Omental fat pad (tissue), 4 donors: Measurements from ENCODE around the gene CDH1. TPM values are rescaled to one million over a fixed set of nuclear protein-coding genes. Genes with fewer than 3 reads are reported as not detected.

Experiments used
- ATAC-seq: fragments of 150-250 bp; one replicate; pipeline ENCODE4 v1.9.1; 2016; ENCODE audit warnings: mild to moderate bottlenecking, moderate library complexity; ENCODE audit not compliant: low FRiP score
- DNase-seq: peaks from one replicate; pipeline ENCODE4 v3.0.0-alpha.2; 2019; ENCODE audit warnings: low spot score
- small RNA-seq: library from RNA; depleted of rRNA; stranded (forward); fragments of <200 nt; gene quantifications from one replicate; pipeline ENCODE3, GENCODE V24; 2016
- total RNA-seq, 4 donors: library from RNA; depleted of rRNA; stranded (reverse); fragments of >200 nt; gene quantifications; one replicate each; pipeline ENCODE4 v1.1.0, GENCODE V29; 2016
- TF ChIP-seq, protein P1 (sequence below), 3 donors: fragments of 450-650 bp; IDR thresholded peaks; one replicate each; pipeline ENCODE4 v1.5.1; 2016 to 2017; ENCODE audit warnings: antibody characterized with exemption in 3 of 3, mild to moderate bottlenecking in 3 of 3, moderate library complexity in 2 of 3

The CDH1 gene
- total RNA-seq, 4 donors from 2014 or later = 1.8 to 18.7 (median 3.4) TPM; not detected in 1

DNA sequence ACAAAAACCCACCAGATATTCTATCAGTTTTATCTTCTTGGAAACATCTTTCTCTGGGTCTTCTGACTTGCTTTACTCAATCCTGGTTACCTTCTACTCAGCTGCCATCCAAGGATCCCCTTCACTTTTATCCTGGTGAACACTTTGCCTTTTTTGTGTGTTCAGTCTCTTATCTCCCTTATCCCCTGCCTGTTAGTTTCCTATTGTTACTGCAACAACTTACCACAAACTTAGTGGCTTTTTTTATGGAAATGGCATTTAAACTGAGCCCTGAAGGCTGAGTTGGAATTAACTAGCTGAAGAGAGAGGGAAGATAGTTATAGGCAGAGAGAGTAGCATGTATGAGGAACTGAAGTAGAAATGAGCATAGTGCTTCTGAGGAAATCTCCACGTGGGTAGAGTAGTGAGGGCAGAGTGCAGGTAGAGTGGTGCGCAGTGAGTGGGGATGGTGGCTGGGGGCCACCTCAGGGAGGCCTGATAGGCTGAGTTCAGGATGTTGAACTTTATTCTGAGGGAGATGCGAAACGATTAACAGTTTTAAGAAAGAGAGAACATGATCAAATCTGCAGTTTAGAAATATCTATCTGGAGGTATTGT, 132.5 kb downstream of the CDH1 start:
- TF ChIP-seq, protein P1, sequence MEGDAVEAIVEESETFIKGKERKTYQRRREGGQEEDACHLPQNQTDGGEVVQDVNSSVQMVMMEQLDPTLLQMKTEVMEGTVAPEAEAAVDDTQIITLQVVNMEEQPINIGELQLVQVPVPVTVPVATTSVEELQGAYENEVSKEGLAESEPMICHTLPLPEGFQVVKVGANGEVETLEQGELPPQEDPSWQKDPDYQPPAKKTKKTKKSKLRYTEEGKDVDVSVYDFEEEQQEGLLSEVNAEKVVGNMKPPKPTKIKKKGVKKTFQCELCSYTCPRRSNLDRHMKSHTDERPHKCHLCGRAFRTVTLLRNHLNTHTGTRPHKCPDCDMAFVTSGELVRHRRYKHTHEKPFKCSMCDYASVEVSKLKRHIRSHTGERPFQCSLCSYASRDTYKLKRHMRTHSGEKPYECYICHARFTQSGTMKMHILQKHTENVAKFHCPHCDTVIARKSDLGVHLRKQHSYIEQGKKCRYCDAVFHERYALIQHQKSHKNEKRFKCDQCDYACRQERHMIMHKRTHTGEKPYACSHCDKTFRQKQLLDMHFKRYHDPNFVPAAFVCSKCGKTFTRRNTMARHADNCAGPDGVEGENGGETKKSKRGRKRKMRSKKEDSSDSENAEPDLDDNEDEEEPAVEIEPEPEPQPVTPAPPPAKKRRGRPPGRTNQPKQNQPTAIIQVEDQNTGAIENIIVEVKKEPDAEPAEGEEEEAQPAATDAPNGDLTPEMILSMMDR (IDR thresholded peaks at IDR 0.05) = no peak
- DNase-seq (no peak), ATAC-seq (no peak)

DNA sequence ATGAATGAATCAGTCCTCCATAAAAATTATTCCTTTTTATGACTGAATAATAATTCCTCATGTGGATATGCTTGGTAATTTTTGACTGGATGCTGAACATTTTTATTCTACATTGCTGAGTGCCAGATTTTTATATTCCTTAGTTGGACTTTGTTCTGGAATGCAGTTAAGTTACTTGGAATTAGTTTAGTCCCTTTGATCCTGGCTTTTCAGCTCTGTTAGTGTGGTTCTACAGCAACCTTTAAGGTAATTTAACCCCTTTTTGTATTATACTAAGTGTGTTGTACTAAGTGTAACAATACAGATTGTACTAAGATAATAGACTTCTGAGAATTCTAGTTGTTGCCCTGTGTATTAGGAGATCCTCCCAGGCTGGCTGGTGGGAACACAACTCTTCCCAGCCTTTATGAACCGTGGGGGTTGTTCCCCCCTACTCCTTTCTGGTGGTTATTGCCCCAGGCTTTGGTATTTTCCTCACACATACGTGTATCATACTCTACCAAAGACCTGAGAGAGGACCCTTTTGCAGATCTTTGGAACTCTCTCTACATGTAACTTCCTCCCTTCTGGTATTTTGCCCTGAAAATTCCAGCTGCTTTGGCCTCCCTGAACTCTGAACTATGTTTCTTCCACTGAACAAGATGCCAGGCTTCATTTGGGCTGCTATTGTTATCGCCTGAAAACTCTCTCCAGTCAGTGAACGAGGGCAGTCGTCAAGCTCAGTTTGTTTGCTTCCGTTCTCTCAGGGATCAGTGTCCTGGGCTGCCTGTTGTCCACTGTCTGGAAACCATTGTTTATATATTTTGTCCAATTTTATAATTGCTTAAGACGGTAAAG, 136.8 kb downstream of the CDH1 start:
- TF ChIP-seq, protein P1 (IDR thresholded peaks at IDR 0.05) = no peak
- ATAC-seq = no peak
- no peak for DNase-seq

DNA sequence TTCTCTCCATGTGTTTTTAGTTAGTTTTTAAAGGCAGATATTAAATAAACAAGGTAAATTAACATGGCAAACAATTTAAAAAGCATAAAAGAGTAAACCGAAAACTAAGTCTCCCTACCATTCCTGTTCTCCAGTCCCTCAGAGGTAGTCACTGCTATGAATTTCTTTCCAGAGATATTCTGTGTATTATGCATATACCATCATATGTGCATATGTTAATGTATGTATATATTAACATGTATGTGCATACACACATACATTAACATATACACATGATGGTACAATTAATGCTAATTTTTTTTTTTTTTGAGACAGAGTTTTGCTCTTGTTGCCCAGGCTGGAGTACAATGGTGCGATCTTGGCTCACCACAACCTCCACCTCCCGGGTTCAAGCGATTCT, 138.8 kb downstream of the CDH1 start:
- no peak for ATAC-seq
- no peak for DNase-seq
- TF ChIP-seq, protein P1 (IDR thresholded peaks at IDR 0.05) = no peak

DNA sequence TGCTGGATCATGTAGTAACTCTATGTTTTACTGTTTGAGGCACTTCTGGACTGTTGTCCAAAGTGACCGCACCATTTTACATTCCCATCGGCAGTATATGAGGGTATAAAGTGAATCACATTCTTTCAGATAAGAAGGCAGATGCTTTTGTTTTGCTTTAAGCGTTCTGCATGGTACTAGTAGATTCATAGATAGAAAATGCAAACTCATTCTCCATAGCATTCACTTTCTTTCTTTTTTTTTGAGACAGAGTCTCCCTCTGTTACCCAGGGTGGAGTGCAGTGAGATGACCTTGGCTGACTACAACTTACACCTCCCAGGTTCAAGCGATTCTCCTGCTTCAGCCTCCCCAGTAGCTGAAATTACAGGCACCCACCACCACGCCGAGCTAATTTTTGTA, 146.6 kb downstream of the CDH1 start:
- TF ChIP-seq, protein P1 (IDR thresholded peaks at IDR 0.05) = no peak
- no peak for DNase-seq
- no peak for ATAC-seq

DNA sequence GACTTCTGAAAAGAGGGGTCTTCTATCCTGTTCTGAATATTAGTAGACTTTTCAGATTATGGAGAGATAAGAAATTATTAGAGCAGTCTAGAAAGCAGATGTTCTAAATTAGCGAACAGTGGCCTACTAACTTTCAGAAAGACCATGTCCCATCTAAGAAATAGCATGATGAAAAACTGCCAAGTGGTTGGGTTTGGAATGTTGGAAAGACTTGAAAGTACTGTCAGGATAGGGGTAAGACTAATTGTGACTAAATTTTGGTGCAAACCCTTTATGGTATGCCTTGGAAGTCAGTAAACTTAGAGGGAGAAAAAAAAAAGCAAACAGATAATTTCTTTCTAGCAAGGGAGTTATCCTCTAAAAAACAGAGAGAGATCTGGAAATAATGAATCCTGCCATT, 147.3 kb downstream of the CDH1 start:
- no peak for ATAC-seq
- TF ChIP-seq, protein P1 (IDR thresholded peaks at IDR 0.05) = no peak
- no peak for DNase-seq

Small RNA genes lying within 50 kb of the gene (small RNA-seq; reads per million reads assigned to genes)
- gene RNA5SP429 = not detected

Other genes with a start within 250 kb of the CDH1 start
- gene ZFP90, start 198.0 kb upstream of the CDH1 start, total RNA-seq = 10 to 100 TPM; 12.8 to 44.1 (median 18.3) TPM
- 10 to 100 TPM in 2 of 4 donors, 1 to 10 TPM in 1, not detected in 1; 8.3 to 22.4 (median 11.5) TPM for gene CDH3, start 92.0 kb upstream of the CDH1 start, total RNA-seq
- 10 to 100 TPM; 15.1 to 26.2 (median 19.8) TPM for gene TANGO6, start 106.2 kb downstream of the CDH1 start, total RNA-seq